ENCODE measurements around the gene LYSMD1.

GRCh38 chr1:151130987-151131586, 34.6 kb downstream of the LYSMD1 start:
- TF ChIP-seq, protein P1, sequence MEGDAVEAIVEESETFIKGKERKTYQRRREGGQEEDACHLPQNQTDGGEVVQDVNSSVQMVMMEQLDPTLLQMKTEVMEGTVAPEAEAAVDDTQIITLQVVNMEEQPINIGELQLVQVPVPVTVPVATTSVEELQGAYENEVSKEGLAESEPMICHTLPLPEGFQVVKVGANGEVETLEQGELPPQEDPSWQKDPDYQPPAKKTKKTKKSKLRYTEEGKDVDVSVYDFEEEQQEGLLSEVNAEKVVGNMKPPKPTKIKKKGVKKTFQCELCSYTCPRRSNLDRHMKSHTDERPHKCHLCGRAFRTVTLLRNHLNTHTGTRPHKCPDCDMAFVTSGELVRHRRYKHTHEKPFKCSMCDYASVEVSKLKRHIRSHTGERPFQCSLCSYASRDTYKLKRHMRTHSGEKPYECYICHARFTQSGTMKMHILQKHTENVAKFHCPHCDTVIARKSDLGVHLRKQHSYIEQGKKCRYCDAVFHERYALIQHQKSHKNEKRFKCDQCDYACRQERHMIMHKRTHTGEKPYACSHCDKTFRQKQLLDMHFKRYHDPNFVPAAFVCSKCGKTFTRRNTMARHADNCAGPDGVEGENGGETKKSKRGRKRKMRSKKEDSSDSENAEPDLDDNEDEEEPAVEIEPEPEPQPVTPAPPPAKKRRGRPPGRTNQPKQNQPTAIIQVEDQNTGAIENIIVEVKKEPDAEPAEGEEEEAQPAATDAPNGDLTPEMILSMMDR (optimal IDR thresholded peaks at IDR 0.05 in 1 of 3, IDR thresholded peaks at IDR 0.05 in 1 of 3, conservative IDR thresholded peaks at IDR 0.05 in 1 of 3; ENCODE audit: extremely low read depth in 1 of 3, insufficient read depth in 2 of 3, low read length in 3 of 3): no peak
- no peak for TF ChIP-seq EZH2 (IDR thresholded peaks at IDR 0.05; ENCODE audit: low read length)
